WTC11 (cell line): ENCODE data around the gene PCSK1N. TPM values are rescaled to one million over a fixed set of nuclear protein-coding genes. Genes with fewer than 3 reads are reported as not detected.

Source experiments
- ATAC-seq: fragments of 200-7000 bp; cut with Tn5 transposase; 2 replicates; pipeline ENCODE4 v1.10.0; 2021; ENCODE audit warnings: mild to moderate bottlenecking, moderate library complexity
- CTCF ChIA-PET: fragments of 300-600 bp; sonication (Branson Sonifier 250); formaldehyde crosslinking; loops from one replicate; lab custom pipeline; 2021; ENCODE audit warnings: antibody characterized with exemption; lab: Charles Lee
- POLR2A ChIA-PET: fragments of 350-600 bp; sonication (Branson Sonifier 250); formaldehyde crosslinking; loops from one replicate; lab custom pipeline; 2021; ENCODE audit warnings: antibody characterized with exemption; lab: Charles Lee
- DNase-seq: peaks from one replicate; pipeline ENCODE4 v3.0.0; 2021; ENCODE audit warnings: low spot score
- H3K27ac Mint-ChIP-seq: 2 replicates; pipeline ENCODE4 v1.8.0; 2021; ENCODE audit warnings: mixed read lengths
- H3K27me3 Mint-ChIP-seq: 2 replicates; pipeline ENCODE4 v1.8.0; 2021; ENCODE audit warnings: low read depth, mild to moderate bottlenecking, moderate library complexity, mixed read lengths
- H3K36me3 Mint-ChIP-seq: 2 replicates; pipeline ENCODE4 v1.8.0; 2021; ENCODE audit warnings: mixed read lengths
- H3K4me1 Mint-ChIP-seq: 2 replicates; pipeline ENCODE4 v1.8.0; 2022; ENCODE audit warnings: mixed read lengths
- H3K4me3 Mint-ChIP-seq: 2 replicates; pipeline ENCODE4 v1.8.0; 2021; ENCODE audit warnings: mild to moderate bottlenecking, moderate library complexity, mixed read lengths
- H3K9me3 Mint-ChIP-seq: 2 replicates; pipeline ENCODE4 v1.8.0; 2021; ENCODE audit warnings: mixed read lengths
- AFF4 ChIP-seq: sonication (generic); formaldehyde crosslinking; IDR thresholded peaks from 2 replicates; pipeline ENCODE4 v1.8.1; 2023; ENCODE audit warnings: mild to moderate bottlenecking, missing genetic modification reagents, borderline replicate concordance
- CBFB ChIP-seq: sonication (generic); formaldehyde crosslinking; IDR thresholded peaks from 2 replicates; pipeline ENCODE4 v1.8.1; 2022; ENCODE audit warnings: mild to moderate bottlenecking, low read depth, missing genetic modification reagents
- E2F1 ChIP-seq: sonication (generic); formaldehyde crosslinking; IDR thresholded peaks from 2 replicates; pipeline ENCODE4 v1.8.0; 2022; ENCODE audit warnings: mild to moderate bottlenecking, missing genetic modification reagents
- EMX1 ChIP-seq: fragments of 250-450 bp; sonication (Bioruptor Pico); IDR thresholded peaks from 2 replicates; pipeline ENCODE4 v1.8.0; 2021; ENCODE audit warnings: mild to moderate bottlenecking
- ETV6 ChIP-seq: sonication (generic); formaldehyde crosslinking; IDR thresholded peaks from 2 replicates; pipeline ENCODE4 v1.8.1; 2022; ENCODE audit warnings: mild to moderate bottlenecking, missing genetic modification reagents
- FOXP1 ChIP-seq: sonication (generic); formaldehyde crosslinking; IDR thresholded peaks from 2 replicates; pipeline ENCODE4 v1.8.0; 2022; ENCODE audit warnings: missing genetic modification reagents, mild to moderate bottlenecking, moderate library complexity, borderline replicate concordance
- GRHL2 ChIP-seq: fragments of 250-450 bp; sonication (Bioruptor Pico); IDR thresholded peaks from 2 replicates; pipeline ENCODE4 v1.8.0; 2022; ENCODE audit warnings: mild to moderate bottlenecking, moderate library complexity; ENCODE audit not compliant: insufficient replicate concordance, severe bottlenecking
- IRF2 ChIP-seq: sonication (generic); formaldehyde crosslinking; IDR thresholded peaks from 2 replicates; pipeline ENCODE4 v1.8.0; 2022; ENCODE audit warnings: low read depth, missing genetic modification reagents, borderline replicate concordance
- JAZF1 ChIP-seq: fragments of 250-450 bp; sonication (Bioruptor Pico); IDR thresholded peaks from 2 replicates; pipeline ENCODE4 v1.9.0; 2021; ENCODE audit warnings: moderate library complexity, mild to moderate bottlenecking, inconsistent platforms
- MLX ChIP-seq: sonication (generic); formaldehyde crosslinking; IDR thresholded peaks from 2 replicates; pipeline ENCODE4 v1.8.1; 2023; ENCODE audit warnings: mild to moderate bottlenecking, missing genetic modification reagents, moderate library complexity
- NFATC4 ChIP-seq: fragments of 250-450 bp; sonication (Bioruptor Pico); IDR thresholded peaks from 2 replicates; pipeline ENCODE4 v1.9.0; 2021; ENCODE audit warnings: mild to moderate bottlenecking
- NFE2L1 ChIP-seq: sonication (generic); formaldehyde crosslinking; IDR thresholded peaks from 2 replicates; pipeline ENCODE4 v1.8.1; 2023; ENCODE audit warnings: missing genetic modification reagents
- TEAD1 ChIP-seq: sonication (generic); formaldehyde crosslinking; IDR thresholded peaks from 2 replicates; pipeline ENCODE4 v1.8.0; 2022; ENCODE audit warnings: mild to moderate bottlenecking, missing genetic modification reagents
- USF2 ChIP-seq: sonication (generic); formaldehyde crosslinking; IDR thresholded peaks from 2 replicates; pipeline ENCODE4 v1.8.1; 2023; ENCODE audit warnings: mild to moderate bottlenecking, missing genetic modification reagents, moderate library complexity
- ZNF232 ChIP-seq: sonication (generic); formaldehyde crosslinking; IDR thresholded peaks from 2 replicates; pipeline ENCODE4 v1.8.0; 2022; ENCODE audit warnings: mild to moderate bottlenecking, missing genetic modification reagents
- ZNF512 ChIP-seq: sonication (generic); formaldehyde crosslinking; IDR thresholded peaks from 2 replicates; pipeline ENCODE4 v1.8.1; 2022; ENCODE audit warnings: missing genetic modification reagents, borderline replicate concordance
- ZNF532 ChIP-seq: fragments of 250-450 bp; sonication (Bioruptor Pico); IDR thresholded peaks from 2 replicates; pipeline ENCODE4 v1.9.0; 2021; ENCODE audit warnings: mild to moderate bottlenecking, borderline replicate concordance
- ZSCAN18 ChIP-seq: fragments of 250-450 bp; sonication (Bioruptor Pico); IDR thresholded peaks from 2 replicates; pipeline ENCODE4 v2.1.2; 2022; ENCODE audit warnings: mild to moderate bottlenecking, moderate library complexity
- total RNA-seq: library from RNA; stranded (reverse); gene quantifications from 3 replicates; pipeline ENCODE4 v1.2.3, GENCODE V29; 2021

The PCSK1N gene
- total RNA-seq, 1 experiment from 2014 or later, result 7.5 TPM

GRCh38 chrX:48815266-48815665 is 20.1 kb downstream of the PCSK1N start (continued):
- TF ChIP-seq ZNF532 (CRISPR knock-in tag) (no peak), AFF4 (CRISPR knock-in tag) (no peak), FOXP1 (CRISPR knock-in tag) (no peak), EMX1 (no peak), JAZF1 (CRISPR knock-in tag) (no peak), ETV6 (CRISPR knock-in tag) (no peak)

- DNase-seq (no peak), ATAC-seq (no peak)
- POLR2A ChIA-PET, result no interaction called here
- Mint-ChIP-seq H3K9me3 (no peaks in the 10 kb centered on the region), H3K36me3 (peaks cover 3% of the 10 kb centered on the region), H3K27me3 (no peaks in the 10 kb centered on the region), H3K4me1 (no peaks in the 10 kb centered on the region), H3K4me3 (no peak overlapping the region), H3K27ac (no peak overlapping the region)
- CTCF ChIA-PET, result no interaction called here
- no peak for TF ChIP-seq ZSCAN18
- TF ChIP-seq IRF2 (CRISPR knock-in tag), result no peak
- no peak for TF ChIP-seq CBFB (CRISPR knock-in tag)
- no peak for TF ChIP-seq NFE2L1 (CRISPR knock-in tag)
- TF ChIP-seq TEAD1 (CRISPR knock-in tag), result no peak
- TF ChIP-seq ZNF512 (CRISPR knock-in tag), result no peak
- TF ChIP-seq ZNF232, result no peak
- TF ChIP-seq NFATC4 (CRISPR knock-in tag), result no peak
- no peak for TF ChIP-seq FOXP1 (CRISPR knock-in tag)
- no peak for TF ChIP-seq MLX (CRISPR knock-in tag)
- no peak for TF ChIP-seq USF2 (CRISPR knock-in tag)
- TF ChIP-seq AFF4 (CRISPR knock-in tag), result no peak
- TF ChIP-seq GRHL2 (CRISPR knock-in tag), result no peak
- TF ChIP-seq E2F1 (CRISPR knock-in tag), result no peak
Measured at GRCh38 chrX:48814722-48815121, 20.7 kb downstream of the PCSK1N start.
